Kidney epithelial cell (primary cell): ENCODE results near the gene ELAVL1. TPM values are rescaled to one million over a fixed set of nuclear protein-coding genes. Genes with fewer than 3 reads are reported as not detected.

Experiments used
- DNase-seq: peaks from one replicate; pipeline ENCODE4 v3.0.0-alpha.2; 2010; ENCODE audit warnings: low read depth
- H3K27me3 ChIP-seq: 2 replicates; pipeline ENCODE4 v1.6.0; 2011; ENCODE audit warnings: low read length; ENCODE audit not compliant: control insufficient read depth, insufficient read depth
- H3K36me3 ChIP-seq: 2 replicates; pipeline ENCODE4 v1.5.1; 2011; ENCODE audit warnings: low read length; ENCODE audit not compliant: control insufficient read depth, insufficient read depth
- H3K4me3 ChIP-seq: 2 replicates; pipeline ENCODE4 v1.5.1; 2011; ENCODE audit warnings: low read depth, mild to moderate bottlenecking, control low read depth, low read length
- CTCF ChIP-seq: IDR thresholded peaks from 2 replicates; pipeline ENCODE4 v1.5.1; 2011; ENCODE audit warnings: mild to moderate bottlenecking, moderate library complexity, low read length, control low read depth, inconsistent platforms; ENCODE audit not compliant: insufficient read depth, poor library complexity, severe bottlenecking
- total RNA-seq: library from RNA; depleted of rRNA; stranded (reverse); fragments of >200 nt; gene quantifications from 2 replicates; pipeline ENCODE4 v1.2.3, GENCODE V29; 2015

The ELAVL1 gene
- total RNA-seq, 1 donor from 2014 or later = 65.9 TPM

- DNase-seq = no peak
- H3K4me3 ChIP-seq = peak overlapping the region; percentile 10
- peak; percentile 55 for TF ChIP-seq CTCF
- H3K27me3 ChIP-seq = peaks cover 32% of the 10 kb centered on the region
- H3K36me3 ChIP-seq = no peaks in the 10 kb centered on the region
Observed at GRCh38 chr19:7917267-7918061, 88.0 kb downstream of the ELAVL1 start.

- peaks cover 32% of the 10 kb centered on the region for H3K27me3 ChIP-seq
- H3K4me3 ChIP-seq = peak overlapping the region; percentile 10
- no peak for DNase-seq
- H3K36me3 ChIP-seq = no peaks in the 10 kb centered on the region
- no peak for TF ChIP-seq CTCF
Observed at GRCh38 chr19:7916955-7917266, 88.5 kb downstream of the ELAVL1 start.

- no peak for DNase-seq
- TF ChIP-seq CTCF = no peak
- peaks cover 32% of the 10 kb centered on the region for H3K27me3 ChIP-seq
- no peaks in the 10 kb centered on the region for H3K36me3 ChIP-seq
- peak overlapping the region; percentile 32 for H3K4me3 ChIP-seq
Observed at GRCh38 chr19:7916103-7916954, 89.1 kb downstream of the ELAVL1 start.

GRCh38 chr19:7915250-7916102 is 90.0 kb downstream of the ELAVL1 start:
- H3K36me3 ChIP-seq = no peaks in the 10 kb centered on the region
- no peak for DNase-seq
- no peak overlapping the region for H3K4me3 ChIP-seq
- TF ChIP-seq CTCF = no peak
- H3K27me3 ChIP-seq = peaks cover 32% of the 10 kb centered on the region

GRCh38 chr19:7914598-7915045 is 90.8 kb downstream of the ELAVL1 start, which contains the start of gene TGFBR3L:
Gene TGFBR3L (plus strand): TSS chr19:7914830.
- Histone ChIP-seq H3K4me3 (no peak within 1 kb of the TSS), H3K36me3 (no peaks in the 10 kb centered on the region), H3K27me3 (peaks cover 32% of the 10 kb centered on the region)
- DNase-seq = no peak
- no peak for TF ChIP-seq CTCF
